HEK293 (cell line): ENCODE results near the gene ZSWIM2.

ENCODE experiments used
- CTCF ChIP-seq: fragments of 450-650 bp; formaldehyde crosslinking; IDR thresholded peaks from 2 replicates; pipeline ENCODE4 v1.5.1; 2016; ENCODE audit warnings: missing biosample characterization, missing genetic modification characterization
- GLI2 ChIP-seq: fragments of 450-650 bp; formaldehyde crosslinking; IDR thresholded peaks from 2 replicates; pipeline ENCODE4; 2017; ENCODE audit warnings: missing biosample characterization, missing genetic modification characterization, low read depth, borderline replicate concordance
- HOXA7 ChIP-seq: sonication (generic); formaldehyde crosslinking; IDR thresholded peaks from 2 replicates; pipeline ENCODE4 v1.8.1; 2022; ENCODE audit warnings: missing genetic modification reagents, borderline replicate concordance
- KLF1 ChIP-seq: fragments of 450-650 bp; formaldehyde crosslinking; IDR thresholded peaks from 2 replicates; pipeline ENCODE4 v1.5.1; 2016; ENCODE audit warnings: missing biosample characterization, missing genetic modification characterization
- ZNF184 ChIP-seq: fragments of 450-650 bp; IDR thresholded peaks from 2 replicates; pipeline ENCODE4 v1.5.1; 2018; ENCODE audit warnings: missing biosample characterization, mild to moderate bottlenecking, missing genetic modification characterization
- ZNF311 ChIP-seq: fragments of 450-650 bp; formaldehyde crosslinking; IDR thresholded peaks from 2 replicates; pipeline ENCODE4 v1.5.1; 2017; ENCODE audit warnings: missing biosample characterization, missing genetic modification characterization, borderline replicate concordance
- ZNF560 ChIP-seq: fragments of 450-650 bp; formaldehyde crosslinking; IDR thresholded peaks from 2 replicates; pipeline ENCODE4 v1.5.1; 2017; ENCODE audit warnings: missing biosample characterization, missing genetic modification characterization, borderline replicate concordance
- ZNF791 ChIP-seq: fragments of 450-650 bp; formaldehyde crosslinking; IDR thresholded peaks from 2 replicates; pipeline ENCODE4 v1.5.1; 2016; ENCODE audit warnings: missing biosample characterization, missing genetic modification characterization
- TF ChIP-seq, protein P1 (sequence below): sonication (generic); formaldehyde crosslinking; IDR thresholded peaks from 2 replicates; pipeline ENCODE4 v1.8.1; 2022; ENCODE audit warnings: mild to moderate bottlenecking, moderate library complexity, missing genetic modification reagents
- TF ChIP-seq, protein P2 (sequence below): fragments of 450-650 bp; formaldehyde crosslinking; IDR thresholded peaks from 2 replicates; pipeline ENCODE4 v1.5.1; 2016; ENCODE audit warnings: missing biosample characterization, missing genetic modification characterization, low read depth
- TF ChIP-seq, protein P3 (sequence below): fragments of 450-650 bp; formaldehyde crosslinking; IDR thresholded peaks from 2 replicates; pipeline ENCODE4 v1.5.1; 2016; ENCODE audit warnings: missing biosample characterization, missing genetic modification characterization, low read depth

GRCh38 chr2:186806591-186806990, 42.4 kb downstream of the ZSWIM2 start:
- TF ChIP-seq ZNF791 (no peak), CTCF (tag by site-specific recombination) (no peak), HOXA7 (CRISPR knock-in tag) (no peak), KLF1 (tag by site-specific recombination) (no peak), ZNF560 (tag by site-specific recombination) (no peak), GLI2 (tag by site-specific recombination) (no peak), ZNF311 (tag by site-specific recombination) (no peak), ZNF184 (tag by site-specific recombination) (no peak)
- TF ChIP-seq, protein P1, sequence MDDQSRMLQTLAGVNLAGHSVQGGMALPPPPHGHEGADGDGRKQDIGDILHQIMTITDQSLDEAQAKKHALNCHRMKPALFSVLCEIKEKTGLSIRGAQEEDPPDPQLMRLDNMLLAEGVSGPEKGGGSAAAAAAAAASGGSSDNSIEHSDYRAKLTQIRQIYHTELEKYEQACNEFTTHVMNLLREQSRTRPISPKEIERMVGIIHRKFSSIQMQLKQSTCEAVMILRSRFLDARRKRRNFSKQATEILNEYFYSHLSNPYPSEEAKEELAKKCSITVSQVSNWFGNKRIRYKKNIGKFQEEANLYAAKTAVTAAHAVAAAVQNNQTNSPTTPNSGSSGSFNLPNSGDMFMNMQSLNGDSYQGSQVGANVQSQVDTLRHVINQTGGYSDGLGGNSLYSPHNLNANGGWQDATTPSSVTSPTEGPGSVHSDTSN = no peak
- TF ChIP-seq, protein P2, sequence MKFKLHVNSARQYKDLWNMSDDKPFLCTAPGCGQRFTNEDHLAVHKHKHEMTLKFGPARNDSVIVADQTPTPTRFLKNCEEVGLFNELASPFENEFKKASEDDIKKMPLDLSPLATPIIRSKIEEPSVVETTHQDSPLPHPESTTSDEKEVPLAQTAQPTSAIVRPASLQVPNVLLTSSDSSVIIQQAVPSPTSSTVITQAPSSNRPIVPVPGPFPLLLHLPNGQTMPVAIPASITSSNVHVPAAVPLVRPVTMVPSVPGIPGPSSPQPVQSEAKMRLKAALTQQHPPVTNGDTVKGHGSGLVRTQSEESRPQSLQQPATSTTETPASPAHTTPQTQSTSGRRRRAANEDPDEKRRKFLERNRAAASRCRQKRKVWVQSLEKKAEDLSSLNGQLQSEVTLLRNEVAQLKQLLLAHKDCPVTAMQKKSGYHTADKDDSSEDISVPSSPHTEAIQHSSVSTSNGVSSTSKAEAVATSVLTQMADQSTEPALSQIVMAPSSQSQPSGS (tag by site-specific recombination) = no peak
- TF ChIP-seq, protein P3, sequence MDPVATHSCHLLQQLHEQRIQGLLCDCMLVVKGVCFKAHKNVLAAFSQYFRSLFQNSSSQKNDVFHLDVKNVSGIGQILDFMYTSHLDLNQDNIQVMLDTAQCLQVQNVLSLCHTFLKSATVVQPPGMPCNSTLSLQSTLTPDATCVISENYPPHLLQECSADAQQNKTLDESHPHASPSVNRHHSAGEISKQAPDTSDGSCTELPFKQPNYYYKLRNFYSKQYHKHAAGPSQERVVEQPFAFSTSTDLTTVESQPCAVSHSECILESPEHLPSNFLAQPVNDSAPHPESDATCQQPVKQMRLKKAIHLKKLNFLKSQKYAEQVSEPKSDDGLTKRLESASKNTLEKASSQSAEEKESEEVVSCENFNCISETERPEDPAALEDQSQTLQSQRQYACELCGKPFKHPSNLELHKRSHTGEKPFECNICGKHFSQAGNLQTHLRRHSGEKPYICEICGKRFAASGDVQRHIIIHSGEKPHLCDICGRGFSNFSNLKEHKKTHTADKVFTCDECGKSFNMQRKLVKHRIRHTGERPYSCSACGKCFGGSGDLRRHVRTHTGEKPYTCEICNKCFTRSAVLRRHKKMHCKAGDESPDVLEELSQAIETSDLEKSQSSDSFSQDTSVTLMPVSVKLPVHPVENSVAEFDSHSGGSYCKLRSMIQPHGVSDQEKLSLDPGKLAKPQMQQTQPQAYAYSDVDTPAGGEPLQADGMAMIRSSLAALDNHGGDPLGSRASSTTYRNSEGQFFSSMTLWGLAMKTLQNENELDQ (tag by site-specific recombination) = no peak
